ENCODE results near the gene HOOK2. TPM values are rescaled to one million over a fixed set of nuclear protein-coding genes. Genes with fewer than 3 reads are reported as not detected.

HOOK2 gene
- total and polyA plus RNA-seq, 2 of the 13 experiments (the other 11 are each of a cell fraction or from before 2014, with no cell fraction given) = 9.2 to 12.9 TPM

DNA sequence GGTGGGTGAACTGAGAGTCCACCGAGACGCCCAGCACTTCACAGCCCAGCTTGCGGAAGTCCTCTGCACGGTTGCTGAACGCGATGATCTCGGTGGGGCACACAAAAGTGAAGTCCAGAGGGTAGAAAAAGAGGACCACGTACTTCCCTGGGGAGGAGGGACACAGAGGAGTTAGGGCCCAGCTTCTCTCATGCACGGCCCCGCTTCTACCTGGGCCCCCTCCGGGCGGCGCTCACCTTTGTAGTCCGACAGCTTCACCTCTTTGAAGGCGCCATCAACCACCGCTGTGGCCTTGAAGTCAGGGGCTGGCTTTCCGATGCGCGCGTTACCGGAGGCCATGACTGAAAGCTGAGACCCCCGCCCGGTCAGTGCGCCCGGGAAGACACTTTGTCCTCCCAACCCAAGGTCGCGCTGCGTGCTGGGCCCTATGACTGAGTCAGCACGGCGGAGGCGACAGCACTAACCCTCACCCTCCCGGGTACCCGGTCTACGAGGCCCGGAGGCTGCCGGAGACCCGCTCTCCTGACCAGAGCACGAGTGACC is 25.6 kb upstream of the HOOK2 start (continued):
- TF ChIP-seq SNAPC4 (CRISPR knock-in tag; IDR thresholded peaks at IDR 0.05) (peak; percentile 18; the same call in 1 of the 2 replicates), TFDP1 (CRISPR knock-in tag; IDR thresholded peaks at IDR 0.05; ENCODE audit: borderline replicate concordance) (no peak), THRA (CRISPR knock-in tag; IDR thresholded peaks at IDR 0.05; ENCODE audit: borderline replicate concordance) (no peak), ZNF362 (CRISPR knock-in tag; IDR thresholded peaks at IDR 0.05; ENCODE audit: borderline replicate concordance) (no peak), RORA (CRISPR knock-in tag; IDR thresholded peaks at IDR 0.05) (no peak), SALL2 (CRISPR knock-in tag; IDR thresholded peaks at IDR 0.05) (no peak), KDM5A (IDR thresholded peaks at IDR 0.05; ENCODE audit: borderline replicate concordance, low read length) (no peak; the same call in 1 of the 2 replicates), NBN (conservative IDR thresholded peaks at IDR 0.05) (no peak), ZNF703 (CRISPR knock-in tag; IDR thresholded peaks at IDR 0.05; ENCODE audit: borderline replicate concordance) (0 out of 2 replicates have a peak, but pooled peaks have one; percentile 68), ZNF225 (CRISPR knock-in tag; IDR thresholded peaks at IDR 0.05) (no peak), UBTF (CRISPR knock-in tag; IDR thresholded peaks at IDR 0.05) (peak; percentile 84), HCFC1 (IDR thresholded peaks at IDR 0.05; ENCODE audit: low read depth, low read length) (no peak), ASH2L (IDR thresholded peaks at IDR 0.05; ENCODE audit: insufficient read length, low read depth, low read length) (peak; percentile 74)
- TF ChIP-seq, protein P1, sequence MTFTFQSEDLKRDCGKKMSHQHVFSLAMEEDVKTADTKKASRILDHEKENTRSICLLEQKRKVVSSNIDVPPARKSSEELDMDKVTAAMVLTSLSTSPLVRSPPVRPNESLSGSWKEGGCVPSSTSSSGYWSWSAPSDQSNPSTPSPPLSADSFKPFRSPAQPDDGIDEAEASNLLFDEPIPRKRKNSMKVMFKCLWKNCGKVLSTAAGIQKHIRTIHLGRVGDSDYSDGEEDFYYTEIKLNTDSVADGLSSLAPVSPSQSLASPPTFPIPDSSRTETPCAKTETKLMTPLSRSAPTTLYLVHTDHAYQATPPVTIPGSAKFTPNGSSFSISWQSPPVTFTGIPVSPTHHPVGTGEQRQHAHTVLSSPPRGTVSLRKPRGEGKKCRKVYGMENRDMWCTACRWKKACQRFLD (CRISPR knock-in tag; IDR thresholded peaks at IDR 0.05; ENCODE audit: borderline replicate concordance) = no peak

Data from HepG2 (cell line).